Astrocyte (in vitro differentiated cells and primary cell): ENCODE measurements around the gene CAMK2D.

Experiments used
- EZH2 ChIP-seq: IDR thresholded peaks from 2 replicates; pipeline ENCODE4 v1.6.1; 2012; ENCODE audit warnings: mild to moderate bottlenecking, low read length, inconsistent platforms; ENCODE audit not compliant: insufficient read depth
- TF ChIP-seq, protein P1 (sequence below): IDR thresholded peaks from 2 replicates; pipeline ENCODE4 v1.5.1; 2011; ENCODE audit warnings: low read depth, mild to moderate bottlenecking, inconsistent platforms, low read length, moderate library complexity; ENCODE audit not compliant: insufficient read depth

DNA sequence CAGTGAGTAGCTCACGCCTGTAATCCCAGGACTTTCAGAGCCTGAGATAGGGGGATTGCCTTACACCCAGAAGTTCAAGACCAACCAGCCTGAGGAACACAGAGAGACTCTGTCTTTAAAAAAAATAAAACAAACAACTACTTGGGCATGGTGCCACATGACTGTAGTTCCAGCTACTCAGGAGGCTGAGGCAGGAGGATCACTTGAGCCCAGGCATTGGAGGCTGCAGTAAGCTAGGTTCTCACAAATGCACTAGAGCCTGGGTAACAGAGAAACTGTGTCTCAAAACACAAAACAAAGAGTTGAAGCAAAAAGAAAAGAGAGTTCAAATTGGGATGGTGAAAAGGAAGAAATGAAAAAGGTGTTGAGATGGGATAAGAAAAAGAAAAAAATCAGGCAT is 10.8 kb downstream of the CAMK2D start:
- TF ChIP-seq EZH2 = no peak
- TF ChIP-seq, protein P1, sequence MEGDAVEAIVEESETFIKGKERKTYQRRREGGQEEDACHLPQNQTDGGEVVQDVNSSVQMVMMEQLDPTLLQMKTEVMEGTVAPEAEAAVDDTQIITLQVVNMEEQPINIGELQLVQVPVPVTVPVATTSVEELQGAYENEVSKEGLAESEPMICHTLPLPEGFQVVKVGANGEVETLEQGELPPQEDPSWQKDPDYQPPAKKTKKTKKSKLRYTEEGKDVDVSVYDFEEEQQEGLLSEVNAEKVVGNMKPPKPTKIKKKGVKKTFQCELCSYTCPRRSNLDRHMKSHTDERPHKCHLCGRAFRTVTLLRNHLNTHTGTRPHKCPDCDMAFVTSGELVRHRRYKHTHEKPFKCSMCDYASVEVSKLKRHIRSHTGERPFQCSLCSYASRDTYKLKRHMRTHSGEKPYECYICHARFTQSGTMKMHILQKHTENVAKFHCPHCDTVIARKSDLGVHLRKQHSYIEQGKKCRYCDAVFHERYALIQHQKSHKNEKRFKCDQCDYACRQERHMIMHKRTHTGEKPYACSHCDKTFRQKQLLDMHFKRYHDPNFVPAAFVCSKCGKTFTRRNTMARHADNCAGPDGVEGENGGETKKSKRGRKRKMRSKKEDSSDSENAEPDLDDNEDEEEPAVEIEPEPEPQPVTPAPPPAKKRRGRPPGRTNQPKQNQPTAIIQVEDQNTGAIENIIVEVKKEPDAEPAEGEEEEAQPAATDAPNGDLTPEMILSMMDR = no peak
